WTC11 (cell line): Measurements from ENCODE around the gene ZCCHC10.

Experiments used
- CREB1 ChIP-seq: sonication (generic); formaldehyde crosslinking; IDR thresholded peaks from 2 replicates; pipeline ENCODE4 v1.8.0; 2023; ENCODE audit warnings: mild to moderate bottlenecking, missing genetic modification reagents
- E2F4 ChIP-seq: sonication (generic); formaldehyde crosslinking; IDR thresholded peaks from 2 replicates; pipeline ENCODE4 v1.8.1; 2022; ENCODE audit warnings: low read depth, mild to moderate bottlenecking, moderate library complexity, missing genetic modification reagents, borderline replicate concordance
- ERG ChIP-seq: fragments of 250-450 bp; sonication (Bioruptor Pico); IDR thresholded peaks from 2 replicates; pipeline ENCODE4 v1.8.0; 2021; ENCODE audit warnings: mild to moderate bottlenecking
- GABPB1 ChIP-seq: sonication (generic); formaldehyde crosslinking; IDR thresholded peaks from 2 replicates; pipeline ENCODE4 v1.8.1; 2023; ENCODE audit warnings: mild to moderate bottlenecking, missing genetic modification reagents
- IRF1 ChIP-seq: sonication (generic); formaldehyde crosslinking; IDR thresholded peaks from 2 replicates; pipeline ENCODE4 v1.8.0; 2023; ENCODE audit warnings: missing genetic modification reagents
- MAX ChIP-seq: sonication (generic); formaldehyde crosslinking; IDR thresholded peaks from 2 replicates; pipeline ENCODE4 v1.8.0; 2022; ENCODE audit warnings: mild to moderate bottlenecking, missing genetic modification reagents
- NR1H2 ChIP-seq: sonication (generic); formaldehyde crosslinking; IDR thresholded peaks from 2 replicates; pipeline ENCODE4 v1.9.0; 2021; ENCODE audit warnings: mild to moderate bottlenecking, moderate library complexity, missing genetic modification reagents
- SP1 ChIP-seq: sonication (generic); formaldehyde crosslinking; conservative IDR thresholded peaks from 2 replicates; pipeline ENCODE4 v1.8.1; 2022; ENCODE audit warnings: missing genetic modification reagents
- TF ChIP-seq, protein P1 (sequence below): sonication (generic); formaldehyde crosslinking; conservative IDR thresholded peaks from 2 replicates; pipeline ENCODE4 v1.8.1; 2022; ENCODE audit warnings: mild to moderate bottlenecking, missing genetic modification reagents
- TF ChIP-seq, protein P2 (sequence below): fragments of 200-600 bp; IDR thresholded peaks from 2 replicates; pipeline ENCODE4 v1.8.0; 2022; ENCODE audit warnings: antibody characterized with exemption
- TF ChIP-seq, protein P3 (sequence below): fragments of 250-450 bp; sonication (Bioruptor Pico); IDR thresholded peaks from 2 replicates; pipeline ENCODE4 v2.1.2; 2022; ENCODE audit warnings: mild to moderate bottlenecking, moderate library complexity
- TF ChIP-seq, protein P4 (sequence below): sonication (generic); formaldehyde crosslinking; IDR thresholded peaks from 2 replicates; pipeline ENCODE4 v1.8.1; 2023; ENCODE audit warnings: mild to moderate bottlenecking, missing genetic modification reagents

DNA sequence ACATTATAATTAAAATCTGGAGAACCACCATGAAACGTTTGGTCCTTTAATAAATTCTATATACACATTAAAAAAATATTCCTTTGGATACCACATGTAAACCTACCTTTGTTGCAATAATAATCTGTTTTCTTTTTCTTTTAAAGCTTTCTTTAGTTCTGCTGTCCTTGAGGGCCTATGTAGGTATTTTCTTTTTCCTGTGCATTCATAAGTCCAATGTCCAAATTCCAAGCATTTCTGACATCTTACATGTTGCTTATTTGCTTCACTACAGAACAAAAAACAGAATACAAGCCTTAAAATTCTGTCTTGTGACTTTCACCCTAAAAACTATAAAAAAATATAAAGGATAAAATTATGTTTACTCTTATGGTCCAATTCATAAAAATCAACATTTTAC, 19.7 kb downstream of the ZCCHC10 start:
- TF ChIP-seq, protein P1, sequence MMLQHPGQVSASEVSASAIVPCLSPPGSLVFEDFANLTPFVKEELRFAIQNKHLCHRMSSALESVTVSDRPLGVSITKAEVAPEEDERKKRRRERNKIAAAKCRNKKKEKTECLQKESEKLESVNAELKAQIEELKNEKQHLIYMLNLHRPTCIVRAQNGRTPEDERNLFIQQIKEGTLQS (CRISPR knock-in tag), result no peak
- TF ChIP-seq CREB1 (CRISPR knock-in tag), result no peak
- TF ChIP-seq, protein P2, sequence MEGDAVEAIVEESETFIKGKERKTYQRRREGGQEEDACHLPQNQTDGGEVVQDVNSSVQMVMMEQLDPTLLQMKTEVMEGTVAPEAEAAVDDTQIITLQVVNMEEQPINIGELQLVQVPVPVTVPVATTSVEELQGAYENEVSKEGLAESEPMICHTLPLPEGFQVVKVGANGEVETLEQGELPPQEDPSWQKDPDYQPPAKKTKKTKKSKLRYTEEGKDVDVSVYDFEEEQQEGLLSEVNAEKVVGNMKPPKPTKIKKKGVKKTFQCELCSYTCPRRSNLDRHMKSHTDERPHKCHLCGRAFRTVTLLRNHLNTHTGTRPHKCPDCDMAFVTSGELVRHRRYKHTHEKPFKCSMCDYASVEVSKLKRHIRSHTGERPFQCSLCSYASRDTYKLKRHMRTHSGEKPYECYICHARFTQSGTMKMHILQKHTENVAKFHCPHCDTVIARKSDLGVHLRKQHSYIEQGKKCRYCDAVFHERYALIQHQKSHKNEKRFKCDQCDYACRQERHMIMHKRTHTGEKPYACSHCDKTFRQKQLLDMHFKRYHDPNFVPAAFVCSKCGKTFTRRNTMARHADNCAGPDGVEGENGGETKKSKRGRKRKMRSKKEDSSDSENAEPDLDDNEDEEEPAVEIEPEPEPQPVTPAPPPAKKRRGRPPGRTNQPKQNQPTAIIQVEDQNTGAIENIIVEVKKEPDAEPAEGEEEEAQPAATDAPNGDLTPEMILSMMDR, result no peak
- TF ChIP-seq, protein P3, sequence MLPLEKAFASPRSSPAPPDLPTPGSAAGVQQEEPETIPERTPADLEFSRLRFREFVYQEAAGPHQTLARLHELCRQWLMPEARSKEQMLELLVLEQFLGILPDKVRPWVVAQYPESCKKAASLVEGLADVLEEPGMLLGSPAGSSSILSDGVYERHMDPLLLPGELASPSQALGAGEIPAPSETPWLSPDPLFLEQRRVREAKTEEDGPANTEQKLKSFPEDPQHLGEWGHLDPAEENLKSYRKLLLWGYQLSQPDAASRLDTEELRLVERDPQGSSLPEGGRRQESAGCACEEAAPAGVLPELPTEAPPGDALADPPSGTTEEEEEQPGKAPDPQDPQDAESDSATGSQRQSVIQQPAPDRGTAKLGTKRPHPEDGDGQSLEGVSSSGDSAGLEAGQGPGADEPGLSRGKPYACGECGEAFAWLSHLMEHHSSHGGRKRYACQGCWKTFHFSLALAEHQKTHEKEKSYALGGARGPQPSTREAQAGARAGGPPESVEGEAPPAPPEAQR, result no peak
- TF ChIP-seq SP1, result no peak
- TF ChIP-seq ERG (CRISPR knock-in tag), result no peak
- TF ChIP-seq MAX (CRISPR knock-in tag), result no peak
- TF ChIP-seq, protein P4, sequence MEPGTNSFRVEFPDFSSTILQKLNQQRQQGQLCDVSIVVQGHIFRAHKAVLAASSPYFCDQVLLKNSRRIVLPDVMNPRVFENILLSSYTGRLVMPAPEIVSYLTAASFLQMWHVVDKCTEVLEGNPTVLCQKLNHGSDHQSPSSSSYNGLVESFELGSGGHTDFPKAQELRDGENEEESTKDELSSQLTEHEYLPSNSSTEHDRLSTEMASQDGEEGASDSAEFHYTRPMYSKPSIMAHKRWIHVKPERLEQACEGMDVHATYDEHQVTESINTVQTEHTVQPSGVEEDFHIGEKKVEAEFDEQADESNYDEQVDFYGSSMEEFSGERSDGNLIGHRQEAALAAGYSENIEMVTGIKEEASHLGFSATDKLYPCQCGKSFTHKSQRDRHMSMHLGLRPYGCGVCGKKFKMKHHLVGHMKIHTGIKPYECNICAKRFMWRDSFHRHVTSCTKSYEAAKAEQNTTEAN (CRISPR knock-in tag), result no peak
- TF ChIP-seq GABPB1 (CRISPR knock-in tag), result no peak
- no peak for TF ChIP-seq IRF1 (CRISPR knock-in tag)
- no peak for TF ChIP-seq NR1H2
- no peak for TF ChIP-seq E2F4 (CRISPR knock-in tag)
